Natural killer cell (primary cell): Measurements from ENCODE around the gene TCF25. TPM values are rescaled to one million over a fixed set of nuclear protein-coding genes. Genes with fewer than 3 reads are reported as not detected.
"Not testable (repeated sequence)": the region's sequence is repeated elsewhere in the genome, so short reads cannot be mapped to it uniquely, and the experiment has no call there.

Experiments
- ATAC-seq, 3 donors: fragments of 150-1000 bp in 2 of 3; fragments of 200-7000 bp in 1 of 3; cut with Tn5 transposase; 1 replicate in 1 of 3; 2 replicates in 2 of 3; pipeline ENCODE4 v1.10.0; 2021; ENCODE audit warnings: mild to moderate bottlenecking in 2 of 3, moderate library complexity in 2 of 3
- DNase-seq, 2 donors: peaks; one replicate each; pipeline versions ENCODE4 v3.0.0 to v3.0.0-alpha.2; 2013 to 2021; ENCODE audit warnings: mixed read lengths in 1 of 2
- H3K27ac ChIP-seq: one replicate; pipeline ENCODE4 v1.5.1; 2013; ENCODE audit warnings: mild to moderate bottlenecking, low read length
- H3K27me3 ChIP-seq: one replicate; pipeline ENCODE4 v1.6.1; 2013; ENCODE audit warnings: low read length; ENCODE audit not compliant: control insufficient read depth, insufficient read depth
- H3K36me3 ChIP-seq: one replicate; pipeline ENCODE4 v1.6.1; 2013; ENCODE audit warnings: low read length; ENCODE audit not compliant: control insufficient read depth, insufficient read depth
- H3K4me1 ChIP-seq: one replicate; pipeline ENCODE4 v1.6.1; 2013; ENCODE audit warnings: low read length; ENCODE audit not compliant: control insufficient read depth, insufficient read depth
- H3K4me3 ChIP-seq: one replicate; pipeline ENCODE4 v1.5.1; 2013; ENCODE audit warnings: low read length
- H3K9me3 ChIP-seq: one replicate; pipeline ENCODE4 v1.6.1; 2013; ENCODE audit warnings: low read length; ENCODE audit not compliant: control insufficient read depth, insufficient read depth
- H3K27ac Mint-ChIP-seq, 2 donors: one replicate each; pipeline ENCODE4 v1.8.0; 2022; ENCODE audit warnings: mild to moderate bottlenecking in 2 of 2, mixed read lengths in 2 of 2, moderate library complexity in 1 of 2
- H3K27me3 Mint-ChIP-seq, 2 donors: one replicate each; pipeline ENCODE4 v1.8.0; 2022; ENCODE audit warnings: low read depth in 2 of 2, mixed read lengths in 2 of 2
- H3K36me3 Mint-ChIP-seq: one replicate; pipeline ENCODE4 v1.8.0; 2022; ENCODE audit warnings: mixed read lengths
- H3K4me1 Mint-ChIP-seq, 2 donors: one replicate each; pipeline ENCODE4 v1.8.0; 2022; ENCODE audit warnings: mixed read lengths in 2 of 2
- H3K4me3 Mint-ChIP-seq: one replicate; pipeline ENCODE4 v1.8.0; 2022; ENCODE audit warnings: mild to moderate bottlenecking, moderate library complexity, mixed read lengths
- H3K9me3 Mint-ChIP-seq, 2 donors: one replicate each; pipeline ENCODE4 v1.8.0; 2022; ENCODE audit warnings: mixed read lengths in 2 of 2
- CTCF ChIP-seq: fragments of 200-600 bp; IDR thresholded peaks from one replicate; pipeline ENCODE4 v1.8.0; 2022; ENCODE audit warnings: antibody characterized with exemption
- WGBS: methylation state at CpG from one replicate; pipeline ENCODE4 v1.1.7; 2013; ENCODE audit warnings: missing lambda C conversion rate; ENCODE audit not compliant: insufficient coverage; 5-methylcytosine and 5-hydroxymethylcytosine counted together
- intact Hi-C: fragments of 100-400 bp; cut with micrococcal nuclease; formaldehyde crosslinking; loops from one replicate; pipeline ENCODE4 v1.14.2; 2022
- total RNA-seq, 4 donors: library from RNA; stranded (reverse); fragments of 120-200 nt in 1 of 4; gene quantifications; one replicate each; pipeline versions ENCODE4 v1.2.3 to v1.2.4, GENCODE V29; 2013 to 2022

The TCF25 gene
- total RNA-seq, 3 donors from 2014 or later (not counting 1 experiment from before 2014, with no cell fraction given): 509 to 682 (median 567) TPM

- H3K4me1 ChIP-seq: peaks cover 23% of the 10 kb centered on the region
- intact Hi-C loops: no loop called here
- peaks cover 7% of the 10 kb centered on the region for H3K9me3 ChIP-seq
- no peak for TF ChIP-seq CTCF
- Mint-ChIP-seq H3K36me3 (no peaks in the 10 kb centered on the region), H3K4me1 (peaks cover 10 to 12% of the 10 kb centered on the region in 2 donors), H3K9me3 (no peaks in the 10 kb centered on the region), H3K4me3 (no peak overlapping the region), H3K27me3 (no peaks in the 10 kb centered on the region), H3K27ac (peak overlapping the region in 1 of 2 donors; percentile 92)
- 88% methylated on average over 9 of the region's 9 CpGs for WGBS
- H3K36me3 ChIP-seq: peaks cover 14% of the 10 kb centered on the region
- H3K27ac ChIP-seq: no peak overlapping the region
- no peak overlapping the region for H3K4me3 ChIP-seq
- no peak for ATAC-seq
- DNase-seq: no peak
- H3K27me3 ChIP-seq: no peaks in the 10 kb centered on the region
These were observed 1.5 kb upstream of the TCF25 start for GRCh38 chr16:89871895-89872294.

- H3K27ac Mint-ChIP-seq: peak overlapping the region; percentile 92 to 99
- no peak for TF ChIP-seq CTCF
- peaks cover 16 to 18% of the 10 kb centered on the region in 2 donors for H3K4me1 Mint-ChIP-seq
- H3K9me3 Mint-ChIP-seq: no peaks in the 10 kb centered on the region
- peak overlapping the region; percentile 90 for H3K4me3 Mint-ChIP-seq
- H3K27me3 ChIP-seq: no peaks in the 10 kb centered on the region
- no peaks in the 10 kb centered on the region for H3K27me3 Mint-ChIP-seq
- DNase-seq (peak; percentile 96 to 97), ATAC-seq (peak; percentile 79 to 93 (median 79))
- no peaks in the 10 kb centered on the region for H3K9me3 ChIP-seq
- intact Hi-C loops: no loop called here
- H3K36me3 ChIP-seq: peaks cover 20% of the 10 kb centered on the region
- WGBS: 1% methylated on average over 61 of the region's 61 CpGs
- peak overlapping the region; percentile 100 for H3K27ac ChIP-seq
- H3K4me3 ChIP-seq: peak overlapping the region; percentile 100
- H3K4me1 ChIP-seq: peaks cover 23% of the 10 kb centered on the region
- H3K36me3 Mint-ChIP-seq: no peaks in the 10 kb centered on the region
These were observed 739 bp downstream of the TCF25 start for GRCh38 chr16:89873972-89874689.

GRCh38 chr16:89879123-89879522, 5.7 kb downstream of the TCF25 start:
- H3K4me3 ChIP-seq, DNase-seq, H3K27ac Mint-ChIP-seq, H3K27ac ChIP-seq, ATAC-seq, H3K27me3 ChIP-seq, H3K9me3 ChIP-seq, H3K27me3 Mint-ChIP-seq, H3K9me3 Mint-ChIP-seq, H3K36me3 Mint-ChIP-seq, H3K4me3 Mint-ChIP-seq, intact Hi-C loops, H3K4me1 ChIP-seq: not testable (repeated sequence)
- 98% methylated on average over 24 of the region's 28 CpGs for WGBS
- peaks cover 51% of the 10 kb centered on the region for H3K36me3 ChIP-seq
- H3K4me1 Mint-ChIP-seq: peaks cover 30 to 33% of the 10 kb centered on the region in 2 donors

GRCh38 chr16:89880477-89881367, 7.3 kb downstream of the TCF25 start:
- TF ChIP-seq CTCF: no peak
- 97% methylated on average over 18 of the region's 18 CpGs for WGBS
- Mint-ChIP-seq H3K4me1 (peaks cover 26 to 30% of the 10 kb centered on the region in 2 donors), H3K27me3 (no peaks in the 10 kb centered on the region), H3K4me3 (no peak overlapping the region), H3K9me3 (no peaks in the 10 kb centered on the region), H3K27ac (peak overlapping the region in 1 of 2 donors; percentile 11), H3K36me3 (peaks cover 7% of the 10 kb centered on the region)
- H3K36me3 ChIP-seq: peaks cover 55% of the 10 kb centered on the region
- DNase-seq (no peak), ATAC-seq (no peak)
- H3K9me3 ChIP-seq: no peaks in the 10 kb centered on the region
- H3K4me3 ChIP-seq: no peak overlapping the region
- no peak overlapping the region for H3K27ac ChIP-seq
- H3K4me1 ChIP-seq: no peaks in the 10 kb centered on the region
- H3K27me3 ChIP-seq: no peaks in the 10 kb centered on the region
- intact Hi-C loops: no loop called here
